ENCODE data around the gene ECE2. TPM values are rescaled to one million over a fixed set of nuclear protein-coding genes. Genes with fewer than 3 reads are reported as not detected.

The ECE2 gene
- total RNA-seq, 1 experiment from 2014 or later = 0.46 TPM

- H3K4me3 Mint-ChIP-seq = no peak overlapping the region
- ChIA-PET POLR2A (no interaction called here), CTCF (interaction anchor here (0.8 to 7.5 kb wide), 6 partner anchors 8 to 332 kb away, joined by 3 to 88 read pairs (median 4); partner anchors contain the start of genes EEF1AKMT4 and VWA5B2)
- ATAC-seq = no peak
- H3K4me1 Mint-ChIP-seq = no peaks in the 10 kb centered on the region
- no peaks in the 10 kb centered on the region for H3K36me3 Mint-ChIP-seq
- DNase-seq (ENCODE audit: low spot score) = no peak
- TF ChIP-seq ZNF281 (CRISPR knock-in tag; IDR thresholded peaks at IDR 0.05) (no peak), GABPB1 (CRISPR knock-in tag; IDR thresholded peaks at IDR 0.05) (no peak), PREB (CRISPR knock-in tag; IDR thresholded peaks at IDR 0.05; ENCODE audit: borderline replicate concordance) (no peak), JUN (CRISPR knock-in tag; IDR thresholded peaks at IDR 0.05) (no peak), ZNF138 (CRISPR knock-in tag; conservative IDR thresholded peaks at IDR 0.05) (no peak), GRHL2 (CRISPR knock-in tag; IDR thresholded peaks at IDR 0.05; ENCODE audit: insufficient replicate concordance, severe bottlenecking) (no peak), NFYB (CRISPR knock-in tag; conservative IDR thresholded peaks at IDR 0.05; ENCODE audit: low read depth) (no peak), SOX15 (CRISPR knock-in tag; IDR thresholded peaks at IDR 0.05) (no peak)
- H3K9me3 Mint-ChIP-seq = no peaks in the 10 kb centered on the region
- no peak overlapping the region for H3K27ac Mint-ChIP-seq
- H3K27me3 Mint-ChIP-seq (ENCODE audit: low read depth) = peaks cover 28% of the 10 kb centered on the region
Observed at GRCh38 chr3:184236636-184237035, 39.2 kb upstream of the ECE2 start.

- TF ChIP-seq OVOL2 (CRISPR knock-in tag; IDR thresholded peaks at IDR 0.05; ENCODE audit: borderline replicate concordance) = no peak
- no peak for ATAC-seq
- ChIA-PET POLR2A (no interaction called here), CTCF (interaction anchor here (0.8 to 7.5 kb wide), 4 partner anchors 9 to 333 kb away, joined by 3 to 88 read pairs (median 6); partner anchors contain the start of genes EEF1AKMT4 and VWA5B2)
- Mint-ChIP-seq H3K4me1 (peaks cover 2% of the 10 kb centered on the region; the same call in 1 of the 2 replicates), H3K9me3 (no peaks in the 10 kb centered on the region), H3K27ac (no peak overlapping the region), H3K4me3 (no peak overlapping the region), H3K36me3 (peaks cover under 1% of the 10 kb centered on the region; the same call in 1 of the 2 replicates), H3K27me3 (ENCODE audit: low read depth) (peaks cover 22% of the 10 kb centered on the region)
- DNase-seq (ENCODE audit: low spot score) = no peak
Observed at GRCh38 chr3:184237211-184237610, 38.6 kb upstream of the ECE2 start.

- Mint-ChIP-seq H3K27me3 (ENCODE audit: low read depth) (peaks cover 16% of the 10 kb centered on the region), H3K9me3 (no peaks in the 10 kb centered on the region), H3K4me3 (no peak overlapping the region), H3K27ac (no peak overlapping the region), H3K36me3 (peaks cover 6% of the 10 kb centered on the region), H3K4me1 (peaks cover 3% of the 10 kb centered on the region; the same call in 1 of the 2 replicates)
- no peak for DNase-seq (ENCODE audit: low spot score)
- ATAC-seq = no peak
- CTCF ChIA-PET = interaction anchor here (0.8 to 7.5 kb wide), 3 partner anchors 9 to 12 kb away, joined by 3 to 88 read pairs (median 7); partner anchors contain the start of genes EEF1AKMT4 and VWA5B2
- POLR2A ChIA-PET = no interaction called here
- TF ChIP-seq RORB (CRISPR knock-in tag; IDR thresholded peaks at IDR 0.05) = no peak
- no peak for TF ChIP-seq FOXK1 (CRISPR knock-in tag; IDR thresholded peaks at IDR 0.05)
- TF ChIP-seq SMAD3 (CRISPR knock-in tag; IDR thresholded peaks at IDR 0.05; ENCODE audit: borderline replicate concordance) = no peak
- no peak for TF ChIP-seq TCF7 (CRISPR knock-in tag; IDR thresholded peaks at IDR 0.05; ENCODE audit: low read depth)
- no peak for TF ChIP-seq TP53 (CRISPR knock-in tag; IDR thresholded peaks at IDR 0.05)
- no peak for TF ChIP-seq RELA (CRISPR knock-in tag; IDR thresholded peaks at IDR 0.05; ENCODE audit: borderline replicate concordance)
- no peak for TF ChIP-seq CREM (CRISPR knock-in tag; IDR thresholded peaks at IDR 0.05)
- no peak for TF ChIP-seq NR3C1 (CRISPR knock-in tag; conservative IDR thresholded peaks at IDR 0.05; ENCODE audit: low read depth)
- TF ChIP-seq, protein P1, sequence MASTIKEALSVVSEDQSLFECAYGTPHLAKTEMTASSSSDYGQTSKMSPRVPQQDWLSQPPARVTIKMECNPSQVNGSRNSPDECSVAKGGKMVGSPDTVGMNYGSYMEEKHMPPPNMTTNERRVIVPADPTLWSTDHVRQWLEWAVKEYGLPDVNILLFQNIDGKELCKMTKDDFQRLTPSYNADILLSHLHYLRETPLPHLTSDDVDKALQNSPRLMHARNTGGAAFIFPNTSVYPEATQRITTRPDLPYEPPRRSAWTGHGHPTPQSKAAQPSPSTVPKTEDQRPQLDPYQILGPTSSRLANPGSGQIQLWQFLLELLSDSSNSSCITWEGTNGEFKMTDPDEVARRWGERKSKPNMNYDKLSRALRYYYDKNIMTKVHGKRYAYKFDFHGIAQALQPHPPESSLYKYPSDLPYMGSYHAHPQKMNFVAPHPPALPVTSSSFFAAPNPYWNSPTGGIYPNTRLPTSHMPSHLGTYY (CRISPR knock-in tag; IDR thresholded peaks at IDR 0.05) = no peak
- no peak for TF ChIP-seq ELF4 (CRISPR knock-in tag; IDR thresholded peaks at IDR 0.05; ENCODE audit: low read depth)
- TF ChIP-seq GTF2I (CRISPR knock-in tag; conservative IDR thresholded peaks at IDR 0.05) = no peak
- no peak for TF ChIP-seq PRDM15 (CRISPR knock-in tag; IDR thresholded peaks at IDR 0.05)
- no peak for TF ChIP-seq NR1H2 (CRISPR knock-in tag; IDR thresholded peaks at IDR 0.05)
- no peak for TF ChIP-seq FOXJ3 (CRISPR knock-in tag; IDR thresholded peaks at IDR 0.05; ENCODE audit: borderline replicate concordance)
- no peak for TF ChIP-seq HMGA2 (CRISPR knock-in tag; IDR thresholded peaks at IDR 0.05)
- TF ChIP-seq ZNF396 (CRISPR knock-in tag; IDR thresholded peaks at IDR 0.05; ENCODE audit: borderline replicate concordance) = no peak
- TF ChIP-seq ATF1 (CRISPR knock-in tag; IDR thresholded peaks at IDR 0.05) = no peak
Observed at GRCh38 chr3:184237807-184238206, 38.0 kb upstream of the ECE2 start.

Measured in WTC11 (cell line).